K562 (cell line): ENCODE data around the gene TMEM234. TPM values are rescaled to one million over a fixed set of nuclear protein-coding genes. Genes with fewer than 3 reads are reported as not detected.
A peak's percentile ranks its signal among the peaks of the same experiment; 100 is the strongest.

ENCODE experiments used
- ATAC-seq: fragments of 200-7000 bp; cut with Tn5 transposase; 3 replicates; pipeline ENCODE4 v1.9.1; 2020; ENCODE audit warnings: moderate library complexity
- BruUV-seq: library from RNA; stranded (reverse); fragments of 400-500 nt; replicated peaks from 2 replicates; lab custom pipeline; 2021; lab: Mats Ljungman, UMichigan
- CTCF ChIA-PET: fragments of 300-600 bp; formaldehyde crosslinking; extraction: SDS; loops from one replicate; lab custom pipeline; 2021; ENCODE audit warnings: low intra/inter-chr PET ratio; lab: Yijun Ruan, JAX
- POLR2A ChIA-PET: fragments of 300-600, 350-650 bp; sonication (Branson Sonifier 250); formaldehyde crosslinking; extraction: SDS; loops from one replicate; lab custom pipeline; 2021; ENCODE audit warnings: antibody characterized with exemption, inconsistent platforms; lab: Yijun Ruan, JAX
- DNase-seq, 4 experiments: peaks; one replicate each; pipeline versions ENCODE4 v3.0.0 to v3.0.0-alpha.2; 2011 to 2018; ENCODE audit warnings: low spot score in 3 of 4, mixed read lengths in 3 of 4; ENCODE audit errors: extremely low read depth in 1 of 4
- FAIRE-seq: peaks from 2 replicates; lab custom pipeline; 2011; peaks lifted over from hg19 to GRCh38; lab: Jason Lieb, UNC
- H2AFZ ChIP-seq: 2 replicates; pipeline ENCODE4 v1.6.0; 2011; ENCODE audit warnings: low read depth, low read length, control low read depth, inconsistent platforms
- H3K27ac ChIP-seq: fragments of 200-600 bp; 3 replicates; pipeline ENCODE4 v1.8.0; 2011; ENCODE audit warnings: low read depth, mild to moderate bottlenecking, control low read depth, inconsistent platforms, low read length, moderate library complexity, mixed read lengths; ENCODE audit errors: extremely low read depth
- H3K27me3 ChIP-seq, 2 experiments: fragments of 300-600 bp in 1 of 2; 2 replicates in 1 of 2; 3 replicates in 1 of 2; pipeline versions ENCODE4 v1.6.0 to v1.8.0; 2011; ENCODE audit warnings: inconsistent platforms in 2 of 2, low read length in 2 of 2, mild to moderate bottlenecking in 1 of 2, mixed read lengths in 1 of 2, moderate library complexity in 1 of 2; ENCODE audit not compliant: control insufficient read depth in 2 of 2, insufficient read depth in 2 of 2
- H3K36me3 ChIP-seq: fragments of 300-600 bp; 3 replicates; pipeline ENCODE4 v1.8.0; 2011; ENCODE audit warnings: mild to moderate bottlenecking, low read length, inconsistent platforms; ENCODE audit not compliant: control insufficient read depth, insufficient read depth
- H3K4me1 ChIP-seq, 2 experiments: fragments of 200-600 bp in 1 of 2; replicated peaks in 1 of 2; 2 replicates in 1 of 2; 3 replicates in 1 of 2; pipeline versions ENCODE4 v1.5.1 to v1.8.0; 2011; ENCODE audit warnings: inconsistent platforms in 2 of 2, low read length in 2 of 2, mild to moderate bottlenecking in 1 of 2, mixed read lengths in 1 of 2, moderate library complexity in 1 of 2; ENCODE audit not compliant: control insufficient read depth in 2 of 2, insufficient read depth in 2 of 2
- H3K4me2 ChIP-seq: 2 replicates; pipeline ENCODE4 v1.6.1; 2011; ENCODE audit warnings: low read length, control low read depth, inconsistent platforms, mixed read lengths; ENCODE audit not compliant: insufficient read depth
- H3K4me3 ChIP-seq: fragments of 200-600 bp; sonication (generic), shearing (Covaris generic); 2 replicates; pipeline ENCODE4 v1.5.1; 2016; ENCODE audit warnings: control low read depth, inconsistent platforms
- H3K79me2 ChIP-seq: fragments of 200-600 bp; 3 replicates; pipeline ENCODE4 v1.8.0; 2011; ENCODE audit warnings: low read length, inconsistent platforms; ENCODE audit not compliant: control insufficient read depth, insufficient read depth
- H3K9ac ChIP-seq, 2 experiments: 2 replicates each; pipeline versions ENCODE4 v1.6.0 to v1.6.1; 2011; ENCODE audit warnings: low read depth in 2 of 2, low read length in 2 of 2, control low read depth in 1 of 2, inconsistent platforms in 1 of 2, mild to moderate bottlenecking in 1 of 2, mixed read lengths in 1 of 2; ENCODE audit not compliant: insufficient read depth in 1 of 2
- H3K9me1 ChIP-seq: one replicate; pipeline ENCODE4 v1.6.0; 2011; ENCODE audit warnings: inconsistent platforms, mild to moderate bottlenecking, low read length, moderate library complexity; ENCODE audit not compliant: control insufficient read depth, insufficient read depth
- H3K9me3 ChIP-seq: replicated peaks from 2 replicates; pipeline ENCODE4 v1.5.1; 2011; ENCODE audit warnings: low read depth, low read length, inconsistent platforms; ENCODE audit not compliant: control insufficient read depth, insufficient read depth
- H4K20me1 ChIP-seq: replicated peaks from 2 replicates; pipeline ENCODE4 v1.6.1; 2011; ENCODE audit warnings: low read length, inconsistent platforms, mixed read lengths; ENCODE audit not compliant: control insufficient read depth, insufficient read depth
- HMG20B ChIP-seq: fragments of 250-450 bp; sonication (Bioruptor Pico); IDR thresholded peaks from 2 replicates; pipeline ENCODE4 v1.5.0; 2021; ENCODE audit warnings: mild to moderate bottlenecking
- PTTG1 ChIP-seq: fragments of 450-650 bp; IDR thresholded peaks from 2 replicates; pipeline ENCODE4 v1.6.1; 2016; ENCODE audit warnings: low read depth, mild to moderate bottlenecking, missing genetic modification characterization, missing compliant biosample characterization
- in situ Hi-C: fragments of 300-500 bp; cut with MboI; formaldehyde crosslinking; loops from 4 replicates; pipeline ENCODE4 v1.15.0; 2018; ENCODE audit warnings: inconsistent platforms, mixed read lengths
- intact Hi-C: fragments of 100-400 bp; cut with micrococcal nuclease; formaldehyde crosslinking; loops from 2 replicates; pipeline ENCODE4 v1.14.2; 2022
- polyA plus RNA-seq, 8 experiments: library from polyadenylated mRNA; depleted of rRNA in 4 of 8; stranded (reverse) in 5 of 8; unstranded in 3 of 8; fragments of >200 nt; fragmentation: Nextera tagmentation in 2 of 8; fragmentation: Illumina TruSeq in 1 of 8; extraction: Ambion mirVana in 2 of 8; extraction: Trizol in 1 of 8; gene quantifications; 2 replicates each; pipeline versions ENCODE4 v1.2.1 to v1.2.3, GENCODE V29; 2011 to 2014; ENCODE audit warnings: inconsistent platforms in 1 of 8, missing spikeins in 1 of 8
- total RNA-seq, 7 experiments: library from RNA; depleted of rRNA in 6 of 7; stranded (reverse); fragments of >200 nt in 6 of 7; fragmentation: Illumina TruSeq in 2 of 7; extraction: Trizol in 2 of 7; gene quantifications; 2 replicates each; pipeline versions ENCODE4 v1.2.1 to v1.2.3, GENCODE V29; 2011 to 2021; ENCODE audit warnings: low replicate concordance in 1 of 7
- TF ChIP-seq, protein P1 (sequence below): fragments of 450-650 bp; IDR thresholded peaks from 2 replicates; pipeline ENCODE4 v1.6.1; 2017; ENCODE audit warnings: mild to moderate bottlenecking, moderate library complexity

TMEM234 gene
- total and polyA plus RNA-seq, 9 of the 15 experiments (the other 6 are each of a cell fraction or from before 2014, with no cell fraction given) = 5.0 to 12.9 (median 7.6) TPM

DNA sequence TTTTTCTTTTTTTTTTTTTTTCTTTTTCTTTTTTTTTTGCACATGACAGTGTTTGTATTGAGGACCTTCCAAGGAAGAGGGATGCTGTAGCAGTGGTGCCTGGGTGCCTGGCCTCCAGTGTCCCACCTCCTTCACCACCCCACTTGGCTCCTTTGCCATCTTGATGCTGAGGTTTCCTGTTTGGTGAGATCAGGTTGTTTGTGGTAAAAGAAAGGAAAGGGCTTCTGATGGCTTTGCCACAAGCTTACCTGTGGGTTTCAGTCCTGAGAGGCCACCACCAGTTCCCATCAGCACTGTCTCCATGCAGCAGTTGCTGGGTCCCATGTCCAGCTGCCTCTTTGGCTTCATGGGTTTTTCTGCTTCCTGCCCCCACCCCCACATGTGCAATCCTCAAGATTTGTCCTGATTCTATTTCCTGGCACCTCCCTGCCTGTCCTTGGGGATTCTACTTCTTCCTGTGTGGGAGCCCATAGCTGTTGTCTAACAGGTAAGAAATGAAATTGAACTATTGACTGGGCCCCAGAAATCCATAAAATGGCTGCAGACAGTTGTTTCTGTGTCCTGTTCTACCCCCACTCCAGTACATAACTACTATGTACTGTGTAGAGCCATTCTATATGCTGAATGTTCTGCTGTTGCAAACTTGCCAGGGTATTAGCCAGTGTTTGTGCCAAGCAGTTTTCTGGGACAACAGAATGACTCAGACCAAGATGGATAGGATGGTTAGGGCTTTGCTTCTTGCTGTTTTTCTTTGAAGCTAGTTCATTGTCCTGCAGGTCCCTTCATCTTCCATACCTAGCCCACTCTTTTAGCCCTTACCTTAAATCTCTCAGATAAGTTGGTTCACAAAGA, 26.0 kb downstream of the TMEM234 start:
- no peak for TF ChIP-seq PTTG1
- 0 out of 2 replicates have a peak, but pooled peaks have one; percentile 73 for TF ChIP-seq HMG20B (CRISPR knock-in tag)
- TF ChIP-seq, protein P1, sequence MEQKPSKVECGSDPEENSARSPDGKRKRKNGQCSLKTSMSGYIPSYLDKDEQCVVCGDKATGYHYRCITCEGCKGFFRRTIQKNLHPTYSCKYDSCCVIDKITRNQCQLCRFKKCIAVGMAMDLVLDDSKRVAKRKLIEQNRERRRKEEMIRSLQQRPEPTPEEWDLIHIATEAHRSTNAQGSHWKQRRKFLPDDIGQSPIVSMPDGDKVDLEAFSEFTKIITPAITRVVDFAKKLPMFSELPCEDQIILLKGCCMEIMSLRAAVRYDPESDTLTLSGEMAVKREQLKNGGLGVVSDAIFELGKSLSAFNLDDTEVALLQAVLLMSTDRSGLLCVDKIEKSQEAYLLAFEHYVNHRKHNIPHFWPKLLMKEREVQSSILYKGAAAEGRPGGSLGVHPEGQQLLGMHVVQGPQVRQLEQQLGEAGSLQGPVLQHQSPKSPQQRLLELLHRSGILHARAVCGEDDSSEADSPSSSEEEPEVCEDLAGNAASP = no peak
- H3K27ac ChIP-seq = no peak overlapping the region
- H3K36me3 ChIP-seq = peaks cover 74% of the 10 kb centered on the region
- H3K27me3 ChIP-seq = no peaks in the 10 kb centered on the region
- H3K9ac ChIP-seq = no peak overlapping the region
- H2AFZ ChIP-seq = no peak overlapping the region
- H3K4me3 ChIP-seq = no peak overlapping the region
- H3K4me2 ChIP-seq = no peak overlapping the region
- intact Hi-C loops (no loop called here), in situ Hi-C loops (no loop called here)
- H4K20me1 ChIP-seq = no peaks in the 10 kb centered on the region; the same call in none of the 2 replicates
- DNase-seq (no peak), ATAC-seq (no peak), FAIRE-seq (no peak)
- peaks cover 5 to 28% of the 10 kb centered on the region in 2 experiments; a peak in 4 of 5 replicates for H3K4me1 ChIP-seq
- no TSS peak for BruUV-seq
- POLR2A ChIA-PET = interaction anchor here (0.6 to 10.8 kb wide), 7 partner anchors 11 to 81 kb away, joined by 3 to 201 read pairs (median 4); partner anchors contain the start of genes DCDC2B, IQCC and TXLNA
- CTCF ChIA-PET = no interaction called here
- peaks cover 3% of the 10 kb centered on the region for H3K9me1 ChIP-seq
- H3K79me2 ChIP-seq = peaks cover 3% of the 10 kb centered on the region; the same call in 1 of the 3 replicates
- H3K9me3 ChIP-seq = no peaks in the 10 kb centered on the region
